Upper lobe of left lung (tissue), 6 donors: ENCODE results near the gene TRIM44. TPM values are rescaled to one million over a fixed set of nuclear protein-coding genes. Genes with fewer than 3 reads are reported as not detected.

Experiments used
- ATAC-seq, 2 donors: fragments of 200-7000 bp; cut with Tn5 transposase; one replicate each; pipeline ENCODE4 v1.9.1; 2022; ENCODE audit warnings: mild to moderate bottlenecking in 2 of 2, moderate library complexity in 2 of 2; ENCODE audit not compliant: low FRiP score in 2 of 2
- DNase-seq, 2 donors: peaks; one replicate each; pipeline ENCODE4 v3.0.0-alpha.2; 2019 to 2020
- H3K27ac ChIP-seq, 4 donors: fragments of 200-600 bp; sonication (generic); one replicate each; pipeline ENCODE4 v1.5.1; 2016 to 2019
- H3K27me3 ChIP-seq, 4 donors: fragments of 200-600 bp; sonication (generic); one replicate each; pipeline ENCODE4 v1.5.1; 2017 to 2019
- H3K36me3 ChIP-seq, 4 donors: fragments of 200-600 bp; sonication (generic); one replicate each; pipeline ENCODE4 v1.5.1; 2016 to 2019
- H3K4me1 ChIP-seq, 4 donors: fragments of 200-600 bp; sonication (generic); one replicate each; pipeline ENCODE4 v1.5.1; 2018 to 2019
- H3K4me3 ChIP-seq, 4 donors: fragments of 200-600 bp; sonication (generic); one replicate each; pipeline ENCODE4 v1.5.1; 2017 to 2019; ENCODE audit warnings: mild to moderate bottlenecking in 2 of 4, moderate library complexity in 1 of 4
- H3K9me3 ChIP-seq, 4 donors: fragments of 200-600 bp; sonication (generic); one replicate each; pipeline ENCODE4 v1.5.1; 2018 to 2019
- EP300 ChIP-seq, 4 donors: sonication (generic); formaldehyde crosslinking; IDR thresholded peaks; one replicate each; pipeline ENCODE4 v1.5.1; 2017; ENCODE audit warnings: antibody characterized with exemption in 4 of 4, control low read depth in 2 of 4
- POLR2A ChIP-seq, 4 donors: fragments of 450-650 bp; IDR thresholded peaks; one replicate each; pipeline ENCODE4 v1.5.1; 2016 to 2017; ENCODE audit warnings: antibody characterized with exemption in 4 of 4, mild to moderate bottlenecking in 2 of 4
- POLR2AphosphoS5 ChIP-seq, 2 donors: sonication (generic); formaldehyde crosslinking; IDR thresholded peaks; one replicate each; pipeline ENCODE4 v1.5.1; 2017; ENCODE audit warnings: antibody characterized with exemption in 2 of 2
- WGBS, 2 donors: methylation state at CpG; one replicate each; pipeline ENCODE4 v1.1.5; 2017 to 2018; 5-methylcytosine and 5-hydroxymethylcytosine counted together
- total RNA-seq, 6 donors: library from RNA; depleted of rRNA in 4 of 6; stranded (reverse); fragments of >200 nt in 4 of 6; gene quantifications; one replicate each; pipeline versions ENCODE4 v1.1.0 to v1.2.1, GENCODE V29; 2016 to 2021
- TF ChIP-seq, protein P1 (sequence below), 6 experiments: fragments of 450-650 bp in 4 of 6; fragments of 200-600 bp in 2 of 6; sonication (generic) in 2 of 6; IDR thresholded peaks; one replicate each; pipeline ENCODE4 v1.5.1; 2016 to 2019; ENCODE audit warnings: antibody characterized with exemption in 6 of 6
- donor health status: DM: no; HTN: no; CAD: no; lungs with moderate emphysema.
- donor health status: DM: no; HTN: yes; CAD: no; lungs with severe emphysema.

TRIM44 gene
- total RNA-seq, 6 donors from 2014 or later = 48.9 to 133 (median 64.0) TPM

GRCh38 chr11:35747668-35748067, 85.1 kb downstream of the TRIM44 start:
- no peaks in the 10 kb centered on the region for H3K36me3 ChIP-seq
- no peaks in the 10 kb centered on the region for H3K27me3 ChIP-seq
- no peaks in the 10 kb centered on the region for H3K4me1 ChIP-seq
- TF ChIP-seq POLR2A (IDR thresholded peaks at IDR 0.05) = no peak
- H3K4me3 ChIP-seq = no peak overlapping the region
- ATAC-seq = no peak
- H3K27ac ChIP-seq = no peak overlapping the region
- no peak for DNase-seq
- WGBS, 2 donors = 95 to 97% methylated on average over 4 of the region's 4 CpGs
- no peaks in the 10 kb centered on the region for H3K9me3 ChIP-seq

GRCh38 chr11:35748644-35749043, 86.1 kb downstream of the TRIM44 start:
- H3K4me1 ChIP-seq = no peaks in the 10 kb centered on the region
- no peak for ATAC-seq
- TF ChIP-seq POLR2AphosphoS5 (IDR thresholded peaks at IDR 0.05) (no peak), EP300 (IDR thresholded peaks at IDR 0.05) (no peak), POLR2A (IDR thresholded peaks at IDR 0.05) (no peak)
- TF ChIP-seq, protein P1, sequence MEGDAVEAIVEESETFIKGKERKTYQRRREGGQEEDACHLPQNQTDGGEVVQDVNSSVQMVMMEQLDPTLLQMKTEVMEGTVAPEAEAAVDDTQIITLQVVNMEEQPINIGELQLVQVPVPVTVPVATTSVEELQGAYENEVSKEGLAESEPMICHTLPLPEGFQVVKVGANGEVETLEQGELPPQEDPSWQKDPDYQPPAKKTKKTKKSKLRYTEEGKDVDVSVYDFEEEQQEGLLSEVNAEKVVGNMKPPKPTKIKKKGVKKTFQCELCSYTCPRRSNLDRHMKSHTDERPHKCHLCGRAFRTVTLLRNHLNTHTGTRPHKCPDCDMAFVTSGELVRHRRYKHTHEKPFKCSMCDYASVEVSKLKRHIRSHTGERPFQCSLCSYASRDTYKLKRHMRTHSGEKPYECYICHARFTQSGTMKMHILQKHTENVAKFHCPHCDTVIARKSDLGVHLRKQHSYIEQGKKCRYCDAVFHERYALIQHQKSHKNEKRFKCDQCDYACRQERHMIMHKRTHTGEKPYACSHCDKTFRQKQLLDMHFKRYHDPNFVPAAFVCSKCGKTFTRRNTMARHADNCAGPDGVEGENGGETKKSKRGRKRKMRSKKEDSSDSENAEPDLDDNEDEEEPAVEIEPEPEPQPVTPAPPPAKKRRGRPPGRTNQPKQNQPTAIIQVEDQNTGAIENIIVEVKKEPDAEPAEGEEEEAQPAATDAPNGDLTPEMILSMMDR (IDR thresholded peaks at IDR 0.05) = no peak
- WGBS, 2 donors = 96 to 100% methylated on average over 1 of the region's 1 CpG
- H3K4me3 ChIP-seq = no peak overlapping the region
- no peak overlapping the region for H3K27ac ChIP-seq
- DNase-seq = no peak
- H3K27me3 ChIP-seq = no peaks in the 10 kb centered on the region
- H3K36me3 ChIP-seq = no peaks in the 10 kb centered on the region
- no peaks in the 10 kb centered on the region for H3K9me3 ChIP-seq

- Histone ChIP-seq H3K36me3 (no peaks in the 10 kb centered on the region), H3K27ac (no peak overlapping the region), H3K4me3 (no peak overlapping the region), H3K27me3 (no peaks in the 10 kb centered on the region), H3K9me3 (no peaks in the 10 kb centered on the region), H3K4me1 (no peaks in the 10 kb centered on the region)
- WGBS, 2 donors = 96 to 100% methylated on average over 2 of the region's 2 CpGs
- no peak for TF ChIP-seq POLR2A (IDR thresholded peaks at IDR 0.05)
- TF ChIP-seq, protein P1 (IDR thresholded peaks at IDR 0.05) = no peak
- no peak for TF ChIP-seq EP300 (IDR thresholded peaks at IDR 0.05)
- no peak for TF ChIP-seq POLR2AphosphoS5 (IDR thresholded peaks at IDR 0.05)
- ATAC-seq (no peak), DNase-seq (no peak)
Measured at GRCh38 chr11:35750315-35750714, 87.7 kb downstream of the TRIM44 start.

GRCh38 chr11:35750981-35751663, 88.5 kb downstream of the TRIM44 start:
- Histone ChIP-seq H3K4me1 (no peaks in the 10 kb centered on the region), H3K4me3 (no peak overlapping the region), H3K9me3 (no peaks in the 10 kb centered on the region), H3K36me3 (no peaks in the 10 kb centered on the region), H3K27ac (no peak overlapping the region), H3K27me3 (no peaks in the 10 kb centered on the region)
- ATAC-seq (no peak), DNase-seq (no peak)
- WGBS, 2 donors = 94 to 97% methylated on average over 4 of the region's 4 CpGs
- no peak for TF ChIP-seq POLR2AphosphoS5 (IDR thresholded peaks at IDR 0.05)
- no peak for TF ChIP-seq POLR2A (IDR thresholded peaks at IDR 0.05)
- no peak for TF ChIP-seq EP300 (IDR thresholded peaks at IDR 0.05)
- TF ChIP-seq, protein P1 (IDR thresholded peaks at IDR 0.05) = no peak

- WGBS, 2 donors = 71 to 78% methylated on average over 1 of the region's 1 CpG
- no peaks in the 10 kb centered on the region for H3K4me1 ChIP-seq
Measured at GRCh38 chr11:35751664-35752061, 89.1 kb downstream of the TRIM44 start.

More at GRCh38 chr11:35751664-35752061, 89.1 kb downstream of the TRIM44 start:
- no peaks in the 10 kb centered on the region for H3K9me3 ChIP-seq
- no peaks in the 10 kb centered on the region for H3K36me3 ChIP-seq
- no peaks in the 10 kb centered on the region for H3K27me3 ChIP-seq
- no peak for TF ChIP-seq POLR2A (IDR thresholded peaks at IDR 0.05)
- TF ChIP-seq, protein P1 (IDR thresholded peaks at IDR 0.05) = no peak
- no peak for TF ChIP-seq POLR2AphosphoS5 (IDR thresholded peaks at IDR 0.05)
- no peak for TF ChIP-seq EP300 (IDR thresholded peaks at IDR 0.05)
- ATAC-seq (no peak), DNase-seq (no peak)
- no peak overlapping the region for H3K4me3 ChIP-seq
- H3K27ac ChIP-seq = no peak overlapping the region
